ENCODE data around the gene ATP11A. TPM values are rescaled to one million over a fixed set of nuclear protein-coding genes. Genes with fewer than 3 reads are reported as not detected.

Gene ATP11A
- total RNA-seq, 1 donor from 2014 or later, result 6.1 TPM

- FAIRE-seq (no peak), DNase-seq (ENCODE audit: low read depth) (no peak)
- Histone ChIP-seq H3K4me3 (ENCODE audit: low read depth, low read length) (no peak overlapping the region), H3K27me3 (ENCODE audit: control insufficient read depth, insufficient read depth, low read length) (no peaks in the 10 kb centered on the region), H3K36me3 (ENCODE audit: control insufficient read depth, insufficient read depth, low read length) (no peaks in the 10 kb centered on the region)
- TF ChIP-seq CTCF (IDR thresholded peaks at IDR 0.05; ENCODE audit: insufficient read depth, low read length, severe bottlenecking), result no peak
These were observed 45.1 kb downstream of the ATP11A start for GRCh38 chr13:112734696-112735547.

- no peaks in the 10 kb centered on the region for H3K36me3 ChIP-seq (ENCODE audit: control insufficient read depth, insufficient read depth, low read length)
- no peaks in the 10 kb centered on the region for H3K27me3 ChIP-seq (ENCODE audit: control insufficient read depth, insufficient read depth, low read length)
- DNase-seq (ENCODE audit: low read depth) (no peak), FAIRE-seq (no peak)
- no peak overlapping the region for H3K4me3 ChIP-seq (ENCODE audit: low read depth, low read length)
- TF ChIP-seq CTCF (IDR thresholded peaks at IDR 0.05; ENCODE audit: insufficient read depth, low read length, severe bottlenecking), result no peak
These were observed 46.0 kb downstream of the ATP11A start for GRCh38 chr13:112735791-112736190.

- no peaks in the 10 kb centered on the region for H3K27me3 ChIP-seq (ENCODE audit: control insufficient read depth, insufficient read depth, low read length)
- TF ChIP-seq CTCF (IDR thresholded peaks at IDR 0.05; ENCODE audit: insufficient read depth, low read length, severe bottlenecking), result no peak
- FAIRE-seq, result no peak
These were observed 47.5 kb downstream of the ATP11A start for GRCh38 chr13:112737294-112737693.

GRCh38 chr13:112738606-112739005 is 48.8 kb downstream of the ATP11A start:
- no peak for TF ChIP-seq CTCF (IDR thresholded peaks at IDR 0.05; ENCODE audit: insufficient read depth, low read length, severe bottlenecking)
- no peak for FAIRE-seq

More at GRCh38 chr13:112737294-112737693, 47.5 kb downstream of the ATP11A start:
- H3K4me3 ChIP-seq (ENCODE audit: low read depth, low read length), result no peak overlapping the region
- no peak for DNase-seq (ENCODE audit: low read depth)
- no peaks in the 10 kb centered on the region for H3K36me3 ChIP-seq (ENCODE audit: control insufficient read depth, insufficient read depth, low read length)

GRCh38 chr13:112740502-112741131 is 50.8 kb downstream of the ATP11A start:
- Histone ChIP-seq H3K36me3 (ENCODE audit: control insufficient read depth, insufficient read depth, low read length) (no peaks in the 10 kb centered on the region), H3K4me3 (ENCODE audit: low read depth, low read length) (no peak overlapping the region), H3K27me3 (ENCODE audit: control insufficient read depth, insufficient read depth, low read length) (no peaks in the 10 kb centered on the region)
- FAIRE-seq, result no peak
- no peak for TF ChIP-seq CTCF (IDR thresholded peaks at IDR 0.05; ENCODE audit: insufficient read depth, low read length, severe bottlenecking)
- no peak for DNase-seq (ENCODE audit: low read depth)

More at GRCh38 chr13:112738606-112739005, 48.8 kb downstream of the ATP11A start:
- H3K4me3 ChIP-seq (ENCODE audit: low read depth, low read length), result no peak overlapping the region
- DNase-seq (ENCODE audit: low read depth), result no peak
- H3K36me3 ChIP-seq (ENCODE audit: control insufficient read depth, insufficient read depth, low read length), result no peaks in the 10 kb centered on the region
- H3K27me3 ChIP-seq (ENCODE audit: control insufficient read depth, insufficient read depth, low read length), result no peaks in the 10 kb centered on the region
